ENCODE measurements around the gene CLIP1.

Gene CLIP1

GRCh38 chr12:122250047-122250446, 172.4 kb downstream of the CLIP1 start:
- DNase-seq (ENCODE audit: low read depth in 2 of 2): no peak

- DNase-seq (ENCODE audit: low read depth in 2 of 2): no peak
Measured at GRCh38 chr12:122245553-122245952, 176.9 kb downstream of the CLIP1 start.

- DNase-seq (ENCODE audit: low read depth in 2 of 2): no peak
Measured at GRCh38 chr12:122244565-122245371, 177.7 kb downstream of the CLIP1 start.

GRCh38 chr12:122243965-122244364, 178.5 kb downstream of the CLIP1 start:
- DNase-seq (ENCODE audit: low read depth in 2 of 2): no peak

GRCh38 chr12:122238861-122239260, 183.6 kb downstream of the CLIP1 start:
- no peak for DNase-seq (ENCODE audit: low read depth in 2 of 2)

GRCh38 chr12:122235741-122236140, 186.7 kb downstream of the CLIP1 start:
- no peak for DNase-seq (ENCODE audit: low read depth in 2 of 2)

- DNase-seq (ENCODE audit: low read depth in 2 of 2): no peak
Measured at GRCh38 chr12:122232691-122233090, 189.8 kb downstream of the CLIP1 start.

GRCh38 chr12:122230798-122231197, 191.7 kb downstream of the CLIP1 start:
- no peak for DNase-seq (ENCODE audit: low read depth in 2 of 2)

- DNase-seq (ENCODE audit: low read depth in 2 of 2): no peak
Measured at GRCh38 chr12:122228092-122228491, 194.4 kb downstream of the CLIP1 start.

GRCh38 chr12:122227341-122227740, 195.1 kb downstream of the CLIP1 start:
- DNase-seq (ENCODE audit: low read depth in 2 of 2): no peak

- DNase-seq (ENCODE audit: low read depth in 2 of 2): no peak
Measured at GRCh38 chr12:122226366-122227125, 195.9 kb downstream of the CLIP1 start.

- peak; percentile 99 for DNase-seq (ENCODE audit: low read depth in 2 of 2)
Measured at GRCh38 chr12:122225683-122226365, 196.6 kb downstream of the CLIP1 start, which contains the start of gene DIABLO. Gene DIABLO, minus strand, starts transcription at chr12:122226052. Its CDS starts 38 bp downstream, at chr12:122226014.

Measured in activated CD4-positive, alpha-beta T cell treated with anti-CD3 and anti-CD28 coated beads for 24 hours (primary cell).